Right cardiac atrium (tissue), 5 donors: ENCODE measurements around the gene MPRIP. TPM values are rescaled to one million over a fixed set of nuclear protein-coding genes. Genes with fewer than 3 reads are reported as not detected.
A peak's percentile ranks its signal among the peaks of the same experiment; 100 is the strongest.

Experiments used
- ATAC-seq, 2 donors: fragments of 200-7000 bp; cut with Tn5 transposase; one replicate each; pipeline versions ENCODE4 v1.8.0 to v1.9.1; 2020; ENCODE audit warnings: moderate library complexity in 2 of 2, mild to moderate bottlenecking in 1 of 2
- DNase-seq, 3 donors: peaks; one replicate each; pipeline ENCODE4 v3.0.0-alpha.2; 2020
- H3K27ac ChIP-seq: one replicate; pipeline ENCODE4 v1.5.1; 2013; ENCODE audit warnings: mild to moderate bottlenecking, low read length, control low read depth, moderate library complexity
- H3K27me3 ChIP-seq: one replicate; pipeline ENCODE4 v1.6.1; 2013; ENCODE audit not compliant: control insufficient read depth, insufficient read depth
- H3K4me1 ChIP-seq: one replicate; pipeline ENCODE4 v1.6.1; 2013; ENCODE audit warnings: low read length; ENCODE audit not compliant: control insufficient read depth, insufficient read depth
- H3K4me3 ChIP-seq: one replicate; pipeline ENCODE4 v1.5.1; 2013; ENCODE audit warnings: low read length, control low read depth
- H3K9me3 ChIP-seq: one replicate; pipeline ENCODE4 v1.6.1; 2013; ENCODE audit warnings: low read length; ENCODE audit not compliant: control insufficient read depth
- WGBS: extraction: QIAGEN DNeasy Blood & Tissue Kit; methylation state at CpG from one replicate; pipeline ENCODE4 v1.1.7; 2013; 5-methylcytosine and 5-hydroxymethylcytosine counted together
- intact Hi-C, 4 donors: fragments of 100-400 bp; cut with DNase I; formaldehyde crosslinking; loops; one replicate each; pipeline versions ENCODE4 v1.11.0 to v1.14.0; 2022 to 2023
- polyA plus RNA-seq: library from polyadenylated mRNA; stranded (reverse); fragments of 200-250 nt; gene quantifications from one replicate; pipeline ENCODE4 v1.2.3, GENCODE V29; 2013
- total RNA-seq, 4 donors: library from RNA; stranded (reverse); fragmentation: NEBNext Ultra II Directional; extraction: Animal tissue kit (Norgen Biotek cat#: 25700); gene quantifications; one replicate each; pipeline ENCODE4 v1.2.1, GENCODE V29; 2021
- donor health status: healthy with polysubstance abuse.
- donor health status: DM: no; HTN: yes; CAD: no.
- donor health status: DM: no; HTN: no; CAD: no.
- donor health status: DM: no; HTN: yes; CAD: no; lungs with severe emphysema.
- donor health status: DM: yes; HTN: yes; CAD: no.

MPRIP gene
- total and polyA plus RNA-seq, 5 donors: 228 to 331 (median 312) TPM

DNA sequence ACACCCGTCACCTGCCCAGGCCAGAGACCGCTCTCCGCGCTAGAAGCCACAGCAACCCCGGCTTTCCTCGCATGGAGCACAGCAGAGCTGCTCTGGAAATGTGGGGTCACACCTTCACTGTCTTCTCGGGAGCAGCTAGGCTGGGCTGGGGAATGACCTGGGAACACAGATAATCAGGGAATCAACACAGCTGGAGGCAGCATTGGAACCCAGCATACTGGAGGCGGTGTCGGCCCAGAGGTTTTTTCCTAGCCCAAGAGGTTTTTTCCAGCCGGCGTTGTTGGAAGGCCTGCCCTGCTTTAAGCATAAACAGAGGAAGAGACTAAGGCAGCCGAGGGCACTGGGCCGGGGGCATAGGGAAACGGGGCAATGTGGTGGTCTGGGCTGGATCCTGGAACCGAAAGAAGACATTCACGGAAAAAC is 164.7 kb downstream of the MPRIP start:
- Histone ChIP-seq H3K9me3 (no peaks in the 10 kb centered on the region), H3K27ac (peak overlapping the region; percentile 21), H3K4me3 (no peak overlapping the region), H3K27me3 (no peaks in the 10 kb centered on the region), H3K4me1 (peaks cover 2% of the 10 kb centered on the region)
- ATAC-seq: peak in 1 of 2 donors; percentile 19
- DNase-seq: no peak
- 55% methylated on average over 16 of the region's 16 CpGs for WGBS
- intact Hi-C loops: no loop called here

DNA sequence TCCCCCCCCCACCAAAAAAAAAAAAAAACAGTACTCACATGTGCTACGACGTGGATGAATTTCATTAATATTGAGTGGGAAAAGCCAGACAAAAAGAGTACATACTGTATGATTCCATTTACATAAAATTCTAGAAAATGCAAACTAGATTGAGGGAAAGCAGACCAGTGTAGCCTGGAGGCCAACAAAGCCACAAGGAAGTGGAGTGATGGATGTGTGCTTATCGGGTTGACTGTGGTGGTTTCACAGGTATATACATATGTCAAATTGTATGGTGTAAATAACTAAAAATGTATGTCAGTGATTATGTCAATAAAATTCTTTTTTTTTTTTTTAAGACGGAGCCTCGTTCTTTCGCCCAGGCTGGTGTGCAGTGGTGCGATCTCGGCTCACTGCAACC is 165.7 kb downstream of the MPRIP start:
- no peaks in the 10 kb centered on the region for H3K4me1 ChIP-seq
- intact Hi-C loops: no loop called here
- no peak overlapping the region for H3K27ac ChIP-seq
- no peak for DNase-seq
- H3K4me3 ChIP-seq: no peak overlapping the region
- no peak for ATAC-seq
- H3K9me3 ChIP-seq: no peaks in the 10 kb centered on the region
- 79% methylated on average over 8 of the region's 8 CpGs for WGBS
- no peaks in the 10 kb centered on the region for H3K27me3 ChIP-seq

DNA sequence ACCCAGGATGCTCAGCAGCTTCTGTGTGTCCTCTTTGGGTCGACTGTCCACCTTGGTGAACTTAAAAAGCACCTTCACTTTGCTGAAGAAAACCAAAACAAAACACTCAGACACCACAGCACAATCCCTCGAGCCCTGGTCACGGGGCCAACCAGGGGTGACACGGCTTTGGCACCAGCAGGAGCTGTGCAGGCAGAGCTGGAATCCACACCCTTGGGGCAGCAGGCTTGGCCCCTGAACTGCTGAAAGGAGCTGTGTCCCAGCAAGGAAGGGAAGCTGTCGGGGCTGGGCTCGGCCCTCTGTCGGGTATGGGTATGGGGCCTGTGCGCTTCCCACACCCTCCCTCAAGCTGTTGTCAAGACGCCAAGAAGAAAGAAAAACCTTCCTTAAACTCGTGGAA is 171.5 kb downstream of the MPRIP start:
- peak in 1 of 3 donors; percentile 40 for DNase-seq
- intact Hi-C loops: no loop called here
- ATAC-seq: no peak
- Histone ChIP-seq H3K27ac (no peak overlapping the region), H3K9me3 (no peaks in the 10 kb centered on the region), H3K4me3 (no peak overlapping the region), H3K27me3 (no peaks in the 10 kb centered on the region), H3K4me1 (no peaks in the 10 kb centered on the region)
- 69% methylated on average over 10 of the region's 10 CpGs for WGBS

DNA sequence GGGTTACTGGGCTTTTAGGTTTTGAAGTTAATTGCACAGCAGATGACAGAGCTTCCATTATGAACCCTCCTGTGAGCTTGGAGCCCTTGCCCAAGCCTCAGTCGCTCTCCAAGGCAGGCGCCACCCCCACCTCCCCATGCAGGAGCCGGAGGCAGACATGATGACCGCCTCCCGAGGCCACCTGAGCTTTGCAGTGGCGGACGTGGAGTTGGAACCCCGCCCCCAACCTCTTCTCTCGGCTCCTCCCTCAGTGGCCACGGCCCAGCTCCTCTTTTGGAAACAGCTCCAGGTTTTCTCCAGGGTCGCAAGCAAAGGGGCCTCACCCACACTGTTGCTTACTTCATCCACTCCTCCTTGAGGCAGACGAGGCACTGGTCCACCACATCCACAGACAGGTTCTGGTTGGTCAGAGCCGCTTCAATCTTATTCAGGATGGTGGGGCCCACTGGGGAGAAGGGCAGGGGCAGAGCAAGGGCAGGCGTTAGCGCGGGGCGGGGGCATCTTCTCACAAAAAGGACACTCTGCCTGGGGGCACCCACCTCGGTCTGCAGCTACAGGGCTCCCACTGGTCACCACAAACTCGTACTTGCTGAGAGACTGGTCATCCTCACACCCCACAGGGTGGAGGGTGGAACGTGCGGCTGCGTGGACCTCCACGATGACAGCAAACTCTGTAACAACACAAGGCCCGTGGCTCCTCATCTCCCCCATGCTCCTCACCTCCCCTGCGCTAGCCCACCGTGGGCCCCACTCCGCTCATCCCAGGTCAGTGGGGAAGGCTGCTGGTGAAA is 172.6 kb downstream of the MPRIP start:
- WGBS: 87% methylated on average over 27 of the region's 27 CpGs
- DNase-seq (peak in 1 of 3 donors; percentile 48), ATAC-seq (no peak)
- no peaks in the 10 kb centered on the region for H3K27me3 ChIP-seq
- H3K4me1 ChIP-seq: no peaks in the 10 kb centered on the region
- H3K4me3 ChIP-seq: no peak overlapping the region
- H3K27ac ChIP-seq: no peak overlapping the region
- no peaks in the 10 kb centered on the region for H3K9me3 ChIP-seq
- intact Hi-C loops: no loop called here

DNA sequence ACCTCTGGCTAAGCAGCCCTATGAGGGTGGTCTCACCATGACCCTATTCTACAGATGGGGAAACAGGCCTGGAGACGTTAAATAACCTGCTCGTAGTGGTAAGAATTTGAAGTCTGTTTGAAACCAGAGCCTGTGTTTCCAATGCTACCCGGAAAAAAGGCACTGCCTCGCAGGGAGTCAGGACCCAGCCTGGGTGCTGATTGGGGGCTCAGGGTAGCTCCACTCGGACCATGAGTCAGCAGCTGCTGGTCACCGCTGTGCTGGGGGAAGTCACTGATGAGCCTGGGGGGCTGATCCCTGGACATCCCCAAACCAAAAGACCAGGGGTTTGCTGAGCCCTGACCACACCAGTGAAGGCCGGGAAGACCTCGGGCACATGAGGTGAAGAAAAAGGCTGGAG is 173.3 kb downstream of the MPRIP start:
- Histone ChIP-seq H3K27ac (no peak overlapping the region), H3K4me3 (no peak overlapping the region), H3K9me3 (no peaks in the 10 kb centered on the region), H3K27me3 (no peaks in the 10 kb centered on the region), H3K4me1 (no peaks in the 10 kb centered on the region)
- ATAC-seq: no peak
- peak in 1 of 3 donors; percentile 41 for DNase-seq
- WGBS: 87% methylated on average over 8 of the region's 8 CpGs
- intact Hi-C loops: no loop called here

DNA sequence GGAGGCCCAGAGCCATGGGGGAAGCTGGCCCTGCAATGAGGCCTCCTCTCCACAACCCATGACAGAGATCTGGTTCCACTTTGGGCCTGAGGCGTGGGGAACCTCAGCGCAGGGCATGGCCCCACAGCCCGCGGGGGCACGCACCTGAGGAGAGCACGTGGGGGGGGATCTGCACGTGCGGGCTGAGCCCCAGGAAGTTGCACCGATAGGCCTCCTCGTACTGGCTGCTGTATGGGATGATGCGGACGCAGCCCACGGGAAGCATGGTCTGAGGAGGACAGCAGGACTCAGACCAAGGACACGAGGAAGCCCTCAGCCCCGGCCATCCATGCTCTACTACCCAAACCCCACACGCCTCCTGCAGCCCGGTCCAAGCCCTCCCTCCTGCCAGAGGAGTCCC is 174.0 kb downstream of the MPRIP start:
- no peaks in the 10 kb centered on the region for H3K9me3 ChIP-seq
- 92% methylated on average over 17 of the region's 17 CpGs for WGBS
- no peak for ATAC-seq
- DNase-seq: peak in 1 of 3 donors; percentile 46
- H3K27ac ChIP-seq: no peak overlapping the region
- no peaks in the 10 kb centered on the region for H3K27me3 ChIP-seq
- no peak overlapping the region for H3K4me3 ChIP-seq
- H3K4me1 ChIP-seq: no peaks in the 10 kb centered on the region
- intact Hi-C loops: no loop called here

DNA sequence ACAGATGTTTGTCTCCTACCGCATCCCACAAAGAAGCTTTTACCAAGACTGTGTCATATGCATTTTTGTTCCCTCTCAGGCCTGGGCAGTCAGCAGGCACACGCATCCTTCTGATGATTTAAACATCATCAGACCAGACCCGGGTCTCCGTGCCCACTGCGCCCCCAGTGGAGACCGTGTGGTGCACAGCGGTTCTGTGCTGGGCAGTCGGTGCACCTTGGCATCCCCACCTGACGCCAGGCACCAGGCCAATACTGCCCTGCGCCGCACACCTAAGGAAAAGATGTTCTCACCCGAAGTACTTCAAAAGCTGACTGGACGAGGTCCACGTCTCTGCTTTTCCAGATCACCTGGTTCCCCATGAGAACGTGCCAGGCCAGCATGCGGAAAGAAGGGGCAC is 174.5 kb downstream of the MPRIP start:
- Histone ChIP-seq H3K27me3 (no peaks in the 10 kb centered on the region), H3K27ac (no peak overlapping the region), H3K4me3 (no peak overlapping the region), H3K9me3 (no peaks in the 10 kb centered on the region), H3K4me1 (no peaks in the 10 kb centered on the region)
- intact Hi-C loops: no loop called here
- DNase-seq (peak in 1 of 3 donors; percentile 44), ATAC-seq (no peak)
- WGBS: 88% methylated on average over 16 of the region's 16 CpGs

DNA sequence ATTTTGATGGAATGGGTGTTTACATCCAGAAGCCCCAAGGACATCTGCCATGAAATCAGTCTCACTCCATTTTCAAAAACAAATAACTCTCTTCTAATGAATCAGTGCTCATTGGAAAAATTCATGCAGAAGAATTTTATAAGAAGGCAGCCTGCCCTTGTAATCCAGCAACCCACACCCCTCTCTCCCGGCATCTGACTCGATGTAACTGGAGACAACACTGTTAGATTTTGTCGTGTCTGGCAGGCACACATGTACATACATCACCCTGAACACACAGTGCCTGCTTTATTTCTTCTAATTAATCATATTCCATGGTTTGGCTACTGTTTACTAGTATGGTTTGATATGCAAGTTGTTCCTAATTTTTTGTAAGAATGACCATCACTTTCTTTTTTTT is 175.7 kb downstream of the MPRIP start:
- intact Hi-C loops: no loop called here
- H3K9me3 ChIP-seq: no peaks in the 10 kb centered on the region
- DNase-seq: peak in 1 of 3 donors; percentile 1

DNA sequence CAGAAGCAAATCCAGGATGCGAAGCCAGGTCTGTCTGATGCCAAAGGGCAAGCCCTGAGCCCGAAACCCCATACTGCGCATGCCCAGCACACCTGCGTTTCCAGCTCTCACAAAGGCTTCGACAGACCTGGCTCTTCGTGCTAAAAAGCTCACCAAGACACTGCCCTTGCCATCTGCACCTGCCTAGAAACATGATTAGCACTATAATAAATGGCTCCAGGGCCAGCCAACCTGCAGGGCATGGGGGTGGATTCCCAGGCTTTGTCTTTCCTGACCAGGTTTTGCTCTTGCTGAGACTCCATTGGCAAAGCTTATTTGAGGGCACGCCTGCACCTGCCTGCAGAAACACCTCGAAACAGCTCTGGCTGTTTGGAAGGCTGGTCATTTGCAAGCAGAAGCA is 178.3 kb downstream of the MPRIP start:
- Histone ChIP-seq H3K27me3 (no peaks in the 10 kb centered on the region), H3K9me3 (no peaks in the 10 kb centered on the region), H3K4me3 (no peak overlapping the region), H3K4me1 (no peaks in the 10 kb centered on the region), H3K27ac (no peak overlapping the region)
- DNase-seq (peak in 1 of 3 donors; percentile 8), ATAC-seq (no peak)
- intact Hi-C loops: no loop called here
- 89% methylated on average over 8 of the region's 8 CpGs for WGBS

More for the DNA sequence above, 175.7 kb downstream of the MPRIP start:
- Histone ChIP-seq H3K27ac (no peak overlapping the region), H3K27me3 (no peaks in the 10 kb centered on the region), H3K4me1 (no peaks in the 10 kb centered on the region), H3K4me3 (no peak overlapping the region)
- WGBS: 92% methylated on average over 3 of the region's 3 CpGs
- ATAC-seq: no peak

DNA sequence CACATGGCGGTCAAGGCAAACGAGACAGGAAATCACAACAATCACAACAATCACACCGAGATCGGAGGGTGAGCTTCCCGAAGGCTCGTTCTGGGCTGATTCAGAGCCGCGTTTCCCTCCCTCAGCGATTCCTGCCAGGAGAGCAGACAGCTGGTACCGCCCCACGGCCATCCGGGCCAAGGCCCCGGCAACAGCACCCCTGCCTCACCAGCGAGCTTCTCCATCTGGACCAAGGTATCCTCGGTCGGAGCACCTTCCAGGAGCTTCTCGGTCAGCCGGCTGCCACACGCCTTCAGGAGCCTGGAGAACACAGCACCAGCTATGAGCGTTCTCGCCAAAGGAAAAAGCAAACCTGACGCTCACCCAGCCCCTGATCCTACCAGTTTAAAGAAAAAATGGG is 179.1 kb downstream of the MPRIP start:
- H3K9me3 ChIP-seq: no peaks in the 10 kb centered on the region
- no peaks in the 10 kb centered on the region for H3K27me3 ChIP-seq
- ATAC-seq: no peak
- 91% methylated on average over 22 of the region's 22 CpGs for WGBS
- peak in 1 of 3 donors; percentile 32 for DNase-seq
- no peaks in the 10 kb centered on the region for H3K4me1 ChIP-seq
- no peak overlapping the region for H3K4me3 ChIP-seq
- H3K27ac ChIP-seq: no peak overlapping the region
- intact Hi-C loops: no loop called here

DNA sequence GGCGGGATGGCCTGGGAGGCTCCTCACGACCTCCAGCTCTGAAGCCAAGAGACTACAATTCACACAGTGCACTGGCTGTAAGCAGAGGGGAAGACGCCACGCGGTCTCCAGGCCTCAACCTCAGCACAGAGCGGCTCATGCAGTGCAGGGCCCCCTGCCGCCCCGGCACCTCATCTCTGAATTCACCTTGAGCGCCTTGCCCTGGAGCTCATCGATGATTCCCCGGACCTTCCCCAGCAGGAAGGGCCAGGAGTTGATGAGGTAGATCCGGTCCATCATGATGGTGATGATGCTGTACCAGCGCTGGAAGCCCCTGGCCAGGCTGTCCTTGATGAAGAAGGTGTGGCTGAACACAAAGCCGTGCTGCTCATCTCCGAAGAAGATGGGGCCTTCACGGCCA is 181.5 kb downstream of the MPRIP start:
- H3K27ac ChIP-seq: no peak overlapping the region
- peaks cover 3% of the 10 kb centered on the region for H3K4me1 ChIP-seq
- DNase-seq: peak in 1 of 3 donors; percentile 32
- 94% methylated on average over 16 of the region's 16 CpGs for WGBS
- intact Hi-C loops: no loop called here
- H3K27me3 ChIP-seq: no peaks in the 10 kb centered on the region
- H3K4me3 ChIP-seq: no peak overlapping the region
- no peaks in the 10 kb centered on the region for H3K9me3 ChIP-seq
- no peak for ATAC-seq
